Measurements from ENCODE around the gene CER1. TPM values are rescaled to one million over a fixed set of nuclear protein-coding genes. Genes with fewer than 3 reads are reported as not detected.

CER1 gene
- total and polyA plus RNA-seq, 10 of the 15 experiments (the other 5 are each of a cell fraction or from before 2014, with no cell fraction given): not detected

- no peak for TF ChIP-seq ZBTB11 (CRISPR knock-in tag; IDR thresholded peaks at IDR 0.05)
- TF ChIP-seq RAD21 (IDR thresholded peaks at IDR 0.05; ENCODE audit: insufficient read depth, low read depth, low read length): no peak
- TF ChIP-seq TCF3 (IDR thresholded peaks at IDR 0.05; ENCODE audit: borderline replicate concordance, insufficient read depth, low read depth, low read length): no peak
- no peak for TF ChIP-seq SMARCA5 (IDR thresholded peaks at IDR 0.05)
- no peak for TF ChIP-seq CHD2 (IDR thresholded peaks at IDR 0.05; ENCODE audit: borderline replicate concordance, low read depth, low read length)
- no peak for TF ChIP-seq CEBPB (IDR thresholded peaks at IDR 0.05; ENCODE audit: borderline replicate concordance in 1 of 2, low read depth in 2 of 2, low read length in 2 of 2)
Observed at GRCh38 chr9:14752871-14753270, 30.3 kb upstream of the CER1 start (continued).

GRCh38 chr9:14752271-14752670, 29.7 kb upstream of the CER1 start:
- Histone ChIP-seq H2AFZ (ENCODE audit: control insufficient read depth, low read depth, low read length) (no peak overlapping the region), H3K27me3 (replicated peaks in 1 of 2; ENCODE audit: control insufficient read depth in 2 of 2, insufficient read depth in 2 of 2, low read length in 1 of 2) (no peaks in the 10 kb centered on the region; a peak in 3 of 4 replicates), H3K9ac (ENCODE audit: control insufficient read depth, insufficient read depth, low read length) (no peak overlapping the region), H4K20me1 (ENCODE audit: control insufficient read depth, insufficient read depth) (no peaks in the 10 kb centered on the region), H3K27ac (ENCODE audit: control insufficient read depth, insufficient read depth) (no peak overlapping the region), H3K9me3 (replicated peaks; ENCODE audit: control insufficient read depth, insufficient read depth, low read length) (no peaks in the 10 kb centered on the region), H3K36me3 (ENCODE audit: control insufficient read depth in 2 of 2, insufficient read depth in 2 of 2, low read length in 1 of 2) (no peaks in the 10 kb centered on the region), H3K4me3 (no peak overlapping the region), H3K4me1 (ENCODE audit: control insufficient read depth, insufficient read depth, low read length) (no peaks in the 10 kb centered on the region), H3K4me2 (ENCODE audit: control insufficient read depth, insufficient read depth) (no peak overlapping the region), H3K79me2 (ENCODE audit: control insufficient read depth, insufficient read depth, low read length) (no peaks in the 10 kb centered on the region)
- FAIRE-seq (no peak), ATAC-seq (no peak), DNase-seq (ENCODE audit: low read depth, low spot score) (no peak)
- 0% methylated on average over 1 of the region's 1 CpG for WGBS (ENCODE audit: insufficient coverage, insufficient replicate concordance, low lambda C conversion rate, missing lambda C conversion rate)
- BruUV-seq (replicated peaks): no TSS peak
- ChIA-PET POLR2A (no interaction called here), SMC1A (ENCODE audit: uncharacterized antibody, unreplicated experiment) (interaction anchor here (1.1 to 2.2 kb wide), 3 partner anchors 9 to 16 kb away, joined by 4 to 6 read pairs (median 4); no protein-coding TSS in a partner anchor), RAD21 (ENCODE audit: unreplicated experiment) (interaction anchor here (2.0 kb wide), 1 partner anchor 16 kb away, joined by 5 read pairs; no protein-coding TSS in a partner anchor), CTCF (interaction anchor here (1.1 to 1.3 kb wide), 3 partner anchors 9 to 28 kb away, joined by 3 to 5 read pairs (median 4); no protein-coding TSS in a partner anchor)
- in situ Hi-C loops (cut with MboI): no loop called here
- intact Hi-C loops (cut with micrococcal nuclease; ENCODE audit: unreplicated experiment): no loop called here
- no peak for TF ChIP-seq NFIC (IDR thresholded peaks at IDR 0.05; ENCODE audit: low read depth, low read length)
- no peak for TF ChIP-seq NFXL1 (IDR thresholded peaks at IDR 0.05; ENCODE audit: borderline replicate concordance)
- no peak for TF ChIP-seq TCF12 (IDR thresholded peaks at IDR 0.05; ENCODE audit: low read depth, low read length)
- no peak for TF ChIP-seq SUZ12 (IDR thresholded peaks at IDR 0.05; ENCODE audit: unreplicated experiment)
- no peak for TF ChIP-seq ATF2 (IDR thresholded peaks at IDR 0.05; ENCODE audit: low read length)
- no peak for TF ChIP-seq REST (IDR thresholded peaks at IDR 0.05; ENCODE audit: low read depth, low read length)
- TF ChIP-seq STAT3 (IDR thresholded peaks at IDR 0.05; ENCODE audit: low read depth, low read length): no peak
- TF ChIP-seq GABPA (IDR thresholded peaks at IDR 0.05; ENCODE audit: low read depth): no peak
- no peak for TF ChIP-seq LARP7 (IDR thresholded peaks at IDR 0.05)

All from GM12878 (cell line).